Tibial artery (tissue), 4 donors: ENCODE results near the gene ARHGAP8.

Experiments used
- DNase-seq, 2 donors: peaks; one replicate each; pipeline ENCODE4 v3.0.0-alpha.2; 2019
- H3K27ac ChIP-seq, 2 donors: fragments of 200-600 bp; sonication (generic) in 1 of 2; 1 replicate in 1 of 2; 2 replicates in 1 of 2; pipeline ENCODE4 v1.5.1; 2018 to 2019; ENCODE audit warnings: mild to moderate bottlenecking in 1 of 2
- H3K27me3 ChIP-seq, 2 donors: fragments of 200-600 bp; sonication (generic) in 1 of 2; one replicate each; pipeline versions ENCODE4 v1.5.1 to v1.6.0; 2016 to 2019
- H3K36me3 ChIP-seq, 3 donors: fragments of 200-600 bp; sonication (generic) in 2 of 3; one replicate each; pipeline ENCODE4 v1.5.1; 2016 to 2019; ENCODE audit warnings: mild to moderate bottlenecking in 2 of 3
- H3K4me1 ChIP-seq, 4 donors: fragments of 200-600 bp; sonication (generic) in 2 of 4; 1 replicate in 3 of 4; 2 replicates in 1 of 4; pipeline ENCODE4 v1.5.1; 2016 to 2019
- H3K4me3 ChIP-seq, 2 donors: fragments of 200-600 bp; sonication (generic) in 1 of 2; 1 replicate in 1 of 2; 2 replicates in 1 of 2; pipeline ENCODE4 v1.5.1; 2018 to 2019; ENCODE audit warnings: mild to moderate bottlenecking in 2 of 2
- H3K9me3 ChIP-seq, 3 donors: fragments of 200-600 bp; sonication (generic) in 1 of 3; one replicate each; pipeline ENCODE4 v1.5.1; 2016 to 2019
- intact Hi-C: fragments of 100-400 bp; cut with DNase I; formaldehyde crosslinking; loops from one replicate; pipeline ENCODE4 v1.15.0; 2023; ENCODE audit warnings: low total_unique reads
- TF ChIP-seq, protein P1 (sequence below), 2 experiments: fragments of 200-600 bp in 1 of 2; fragments of 450-650 bp in 1 of 2; IDR thresholded peaks; one replicate each; pipeline ENCODE4 v1.5.1; 2017 to 2019; ENCODE audit warnings: antibody characterized with exemption in 2 of 2, mild to moderate bottlenecking in 1 of 2, moderate library complexity in 1 of 2

The ARHGAP8 gene

DNA sequence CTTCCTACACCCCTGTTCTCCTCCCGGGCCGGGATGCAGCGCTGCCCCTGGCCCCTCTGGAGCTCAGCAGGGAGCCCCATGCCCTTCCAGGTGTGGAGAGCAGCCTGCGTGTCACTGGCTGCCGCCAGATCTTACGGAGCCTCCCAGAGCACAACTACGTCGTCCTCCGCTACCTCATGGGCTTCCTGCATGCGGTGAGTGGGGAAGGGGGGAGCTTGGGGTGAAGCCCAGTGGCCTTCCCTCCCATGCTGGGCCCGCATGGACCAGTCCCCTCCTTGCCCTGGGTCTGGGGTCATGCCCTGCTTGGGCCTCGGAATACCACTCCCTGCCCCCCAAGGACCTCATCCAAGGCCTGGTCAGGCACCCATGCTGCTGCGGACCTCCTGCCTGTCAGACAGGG is 107.3 kb downstream of the ARHGAP8 start:
- no peak for DNase-seq
- intact Hi-C loops = no loop called here

DNA sequence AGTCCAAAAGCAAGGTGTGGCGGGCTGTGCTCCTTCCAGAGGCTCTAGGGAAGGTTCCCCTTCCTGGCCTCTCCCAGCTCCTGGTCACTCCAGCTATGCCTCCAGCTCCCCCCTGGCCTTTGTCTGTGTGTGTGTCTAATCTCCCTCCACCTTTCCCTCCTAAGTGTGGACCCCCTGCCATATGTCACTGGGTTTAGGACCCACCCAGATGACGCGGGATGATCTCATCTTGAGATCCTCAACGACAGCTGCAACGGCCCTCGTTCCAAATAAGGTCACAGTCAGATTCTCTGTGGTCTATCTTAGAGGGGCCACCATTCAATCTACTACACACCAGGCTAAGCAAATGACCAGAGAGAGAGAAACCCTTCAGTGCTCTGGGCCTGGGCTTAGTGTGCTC is 107.9 kb downstream of the ARHGAP8 start:
- intact Hi-C loops = no loop called here
- Histone ChIP-seq H3K36me3 (no peaks in the 10 kb centered on the region), H3K9me3 (no peaks in the 10 kb centered on the region), H3K4me1 (no peaks in the 10 kb centered on the region), H3K27me3 (peaks cover 0 to 2% of the 10 kb centered on the region in 2 donors), H3K27ac (no peak overlapping the region), H3K4me3 (no peak overlapping the region)
- TF ChIP-seq, protein P1, sequence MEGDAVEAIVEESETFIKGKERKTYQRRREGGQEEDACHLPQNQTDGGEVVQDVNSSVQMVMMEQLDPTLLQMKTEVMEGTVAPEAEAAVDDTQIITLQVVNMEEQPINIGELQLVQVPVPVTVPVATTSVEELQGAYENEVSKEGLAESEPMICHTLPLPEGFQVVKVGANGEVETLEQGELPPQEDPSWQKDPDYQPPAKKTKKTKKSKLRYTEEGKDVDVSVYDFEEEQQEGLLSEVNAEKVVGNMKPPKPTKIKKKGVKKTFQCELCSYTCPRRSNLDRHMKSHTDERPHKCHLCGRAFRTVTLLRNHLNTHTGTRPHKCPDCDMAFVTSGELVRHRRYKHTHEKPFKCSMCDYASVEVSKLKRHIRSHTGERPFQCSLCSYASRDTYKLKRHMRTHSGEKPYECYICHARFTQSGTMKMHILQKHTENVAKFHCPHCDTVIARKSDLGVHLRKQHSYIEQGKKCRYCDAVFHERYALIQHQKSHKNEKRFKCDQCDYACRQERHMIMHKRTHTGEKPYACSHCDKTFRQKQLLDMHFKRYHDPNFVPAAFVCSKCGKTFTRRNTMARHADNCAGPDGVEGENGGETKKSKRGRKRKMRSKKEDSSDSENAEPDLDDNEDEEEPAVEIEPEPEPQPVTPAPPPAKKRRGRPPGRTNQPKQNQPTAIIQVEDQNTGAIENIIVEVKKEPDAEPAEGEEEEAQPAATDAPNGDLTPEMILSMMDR (IDR thresholded peaks at IDR 0.05) = no peak
- DNase-seq = no peak

More for the DNA sequence above, 107.3 kb downstream of the ARHGAP8 start:
- TF ChIP-seq, protein P1 (IDR thresholded peaks at IDR 0.05) = no peak
- H3K9me3 ChIP-seq = no peaks in the 10 kb centered on the region
- no peak overlapping the region for H3K4me3 ChIP-seq
- peaks cover 0 to 2% of the 10 kb centered on the region in 2 donors for H3K27me3 ChIP-seq
- no peak overlapping the region for H3K27ac ChIP-seq
- no peaks in the 10 kb centered on the region for H3K4me1 ChIP-seq
- H3K36me3 ChIP-seq = no peaks in the 10 kb centered on the region

GRCh38 chr22:44861245-44861644 is 108.9 kb downstream of the ARHGAP8 start:
- Histone ChIP-seq H3K4me1 (no peaks in the 10 kb centered on the region), H3K27me3 (peaks cover 0 to 2% of the 10 kb centered on the region in 2 donors), H3K9me3 (no peaks in the 10 kb centered on the region), H3K4me3 (no peak overlapping the region), H3K36me3 (no peaks in the 10 kb centered on the region), H3K27ac (no peak overlapping the region)
- no peak for DNase-seq
- TF ChIP-seq, protein P1 (IDR thresholded peaks at IDR 0.05) = no peak
- intact Hi-C loops = no loop called here

- intact Hi-C loops = no loop called here
- TF ChIP-seq, protein P1 (IDR thresholded peaks at IDR 0.05) = no peak
Observed at GRCh38 chr22:44862281-44862680, 109.9 kb downstream of the ARHGAP8 start.

GRCh38 chr22:44862981-44863860 is 110.8 kb downstream of the ARHGAP8 start:
- intact Hi-C loops = no loop called here
- no peak overlapping the region for H3K27ac ChIP-seq
- TF ChIP-seq, protein P1 (IDR thresholded peaks at IDR 0.05) = no peak
- H3K36me3 ChIP-seq = no peaks in the 10 kb centered on the region
- peaks cover 0 to 2% of the 10 kb centered on the region in 2 donors for H3K27me3 ChIP-seq
- H3K4me3 ChIP-seq = no peak overlapping the region
- DNase-seq = no peak
- H3K4me1 ChIP-seq = no peaks in the 10 kb centered on the region
- H3K9me3 ChIP-seq = no peaks in the 10 kb centered on the region

More at GRCh38 chr22:44862281-44862680, 109.9 kb downstream of the ARHGAP8 start:
- DNase-seq = no peak
- Histone ChIP-seq H3K9me3 (no peaks in the 10 kb centered on the region), H3K4me1 (no peaks in the 10 kb centered on the region), H3K4me3 (no peak overlapping the region), H3K36me3 (no peaks in the 10 kb centered on the region), H3K27me3 (peaks cover 0 to 2% of the 10 kb centered on the region in 2 donors), H3K27ac (no peak overlapping the region)
